A549 (cell line): ENCODE results near the gene UAP1. TPM values are rescaled to one million over a fixed set of nuclear protein-coding genes. Genes with fewer than 3 reads are reported as not detected.
A peak's percentile ranks its signal among the peaks of the same experiment; 100 is the strongest.

Experiments
- ATAC-seq, 2 experiments: fragments of 200-7000 bp in 1 of 2; fragments of >200 bp in 1 of 2; cut with Nextera tagmentation in 1 of 2; cut with Tn5 transposase in 1 of 2; 3 replicates each; pipeline versions ENCODE4 v1.8.0 to v1.9.1; 2018 to 2020; ENCODE audit warnings: mild to moderate bottlenecking in 1 of 2, moderate library complexity in 1 of 2
- CTCF ChIA-PET: fragments of 300-600 bp; sonication (Branson Sonifier 250); formaldehyde crosslinking; extraction: SDS; loops from one replicate; lab custom pipeline; 2021; ENCODE audit warnings: antibody characterized with exemption, inconsistent platforms; lab: Yijun Ruan, JAX
- POLR2A ChIA-PET: fragments of 350-600 bp; formaldehyde crosslinking; extraction: SDS; loops from one replicate; lab custom pipeline; 2021; ENCODE audit warnings: antibody characterized with exemption, inconsistent platforms; lab: Yijun Ruan, JAX
- DNase-seq, 2 experiments: peaks; one replicate each; pipeline versions ENCODE4 v3.0.0 to v3.0.0-alpha.2; 2011 to 2016; ENCODE audit warnings: low read depth in 1 of 2, low spot score in 1 of 2
- FAIRE-seq: peaks from 2 replicates; lab custom pipeline; 2011; peaks lifted over from hg19 to GRCh38; lab: Jason Lieb, UNC
- H3K27ac ChIP-seq, 2 experiments: fragments of >200 bp; sonication (Bioruptor Twin); formaldehyde crosslinking; 3 replicates each; pipeline ENCODE4 v1.5.1; 2016 to 2017
- H3K4me1 ChIP-seq: fragments of >200 bp; sonication (Bioruptor Twin); formaldehyde crosslinking; 3 replicates; pipeline ENCODE4 v1.6.1; 2016
- H3K4me2 ChIP-seq: fragments of >200 bp; sonication (Bioruptor Twin); formaldehyde crosslinking; 3 replicates; pipeline ENCODE4 v1.6.1; 2016
- H3K4me3 ChIP-seq: fragments of >200 bp; sonication (Bioruptor Twin); formaldehyde crosslinking; 3 replicates; pipeline ENCODE4 v1.5.1; 2016
- H3K9me3 ChIP-seq: fragments of >200 bp; sonication (Bioruptor Twin); formaldehyde crosslinking; 3 replicates; pipeline ENCODE4 v1.6.1; 2016
- BCL3 ChIP-seq: fragments of >200 bp; sonication (Bioruptor Twin); formaldehyde crosslinking; IDR thresholded peaks from 3 replicates; pipeline ENCODE4 v1.6.1; 2016
- BHLHE40 ChIP-seq: IDR thresholded peaks from 2 replicates; pipeline ENCODE4 v1.6.1; 2012; ENCODE audit warnings: low read depth, low read length, inconsistent platforms
- CBX2 ChIP-seq: fragments of 200-600 bp; sonication (generic); IDR thresholded peaks from 2 replicates; pipeline ENCODE4 v1.6.1; 2016; ENCODE audit warnings: low read depth, mild to moderate bottlenecking, borderline replicate concordance
- CHD4 ChIP-seq: fragments of 200-600 bp; sonication (generic); IDR thresholded peaks from 2 replicates; pipeline ENCODE4 v1.6.1; 2016; ENCODE audit warnings: antibody characterized with exemption, mild to moderate bottlenecking, borderline replicate concordance
- EHF ChIP-seq: fragments of 250-450 bp; sonication (Bioruptor Pico); IDR thresholded peaks from 2 replicates; pipeline ENCODE4 v1.5.0; 2020; ENCODE audit warnings: mild to moderate bottlenecking
- EHMT2 ChIP-seq: fragments of 200-600 bp; sonication (generic); IDR thresholded peaks from 2 replicates; pipeline ENCODE4 v1.6.1; 2016; ENCODE audit warnings: antibody characterized with exemption, low read depth, mild to moderate bottlenecking, moderate library complexity
- GATA3 ChIP-seq: IDR thresholded peaks from 2 replicates; pipeline ENCODE4 v1.6.1; 2012; ENCODE audit warnings: borderline replicate concordance
- JUN ChIP-seq, 2 experiments: fragments of >200 bp; sonication (Bioruptor Twin); formaldehyde crosslinking; IDR thresholded peaks; 2 replicates in 1 of 2; 3 replicates in 1 of 2; pipeline ENCODE4 v1.6.1; 2016 to 2017
- JUNB ChIP-seq: fragments of >200 bp; sonication (Bioruptor Twin); formaldehyde crosslinking; IDR thresholded peaks from 2 replicates; pipeline ENCODE4 v1.6.1; 2016
- MAFK ChIP-seq: fragments of 450-650 bp; IDR thresholded peaks from 2 replicates; pipeline ENCODE4 v1.6.1; 2014; ENCODE audit not compliant: partially characterized antibody
- MAX ChIP-seq: IDR thresholded peaks from 2 replicates; pipeline ENCODE4 v1.6.1; 2012
- MYC ChIP-seq: IDR thresholded peaks from 2 replicates; pipeline ENCODE4 v1.6.1; 2012; ENCODE audit warnings: mild to moderate bottlenecking, inconsistent platforms, low read length, improper control_type of control experiment, borderline replicate concordance
- PHF8 ChIP-seq: fragments of 200-600 bp; sonication (generic); IDR thresholded peaks from 2 replicates; pipeline ENCODE4 v1.6.1; 2016; ENCODE audit warnings: low read depth, mild to moderate bottlenecking, antibody characterized with exemption, moderate library complexity, borderline replicate concordance
- POLR2A ChIP-seq: IDR thresholded peaks from 2 replicates; pipeline ENCODE4 v1.6.1; 2012; ENCODE audit warnings: mild to moderate bottlenecking, low read length
- RARB ChIP-seq: fragments of 250-450 bp; sonication (Bioruptor Pico); IDR thresholded peaks from 2 replicates; pipeline ENCODE4 v1.8.0; 2021; ENCODE audit warnings: mild to moderate bottlenecking, moderate library complexity
- RCOR1 ChIP-seq: fragments of 150-350 bp; IDR thresholded peaks from 2 replicates; pipeline ENCODE4 v1.6.1; 2014; ENCODE audit warnings: antibody characterized with exemption, low read length, low read depth
- RFX5 ChIP-seq: fragments of 450-650 bp; IDR thresholded peaks from 2 replicates; pipeline ENCODE4 v1.7.1; 2014; ENCODE audit warnings: antibody characterized with exemption, mild to moderate bottlenecking, moderate library complexity
- USF2 ChIP-seq: fragments of 450-650 bp; IDR thresholded peaks from 2 replicates; pipeline ENCODE4 v1.6.1; 2014; ENCODE audit warnings: antibody characterized with exemption
- ZFP36 ChIP-seq: fragments of 450-650 bp; IDR thresholded peaks from 2 replicates; pipeline ENCODE4 v1.6.1; 2014; ENCODE audit warnings: borderline replicate concordance; ENCODE audit not compliant: partially characterized antibody
- ZNF302 ChIP-seq: fragments of 250-450 bp; sonication (Bioruptor Pico); IDR thresholded peaks from 2 replicates; pipeline ENCODE4 v1.9.0; 2021; ENCODE audit warnings: inconsistent platforms, mild to moderate bottlenecking, moderate library complexity
- WGBS: methylation state at CpG from one replicate; pipeline ENCODE4 v1.1.6; 2017; ENCODE audit errors: missing lambda C conversion rate; 5-methylcytosine and 5-hydroxymethylcytosine counted together
- polyA minus RNA-seq: library from RNA; depleted of rRNA, polyadenylated mRNA; stranded (reverse); fragments of >200 nt; gene quantifications from 2 replicates; pipeline ENCODE4 v1.2.3, GENCODE V29; 2011; rRNA and poly(A)+ RNA removed
- polyA plus RNA-seq, 4 experiments: library from polyadenylated mRNA; depleted of rRNA in 3 of 4; stranded (reverse); fragments of >200 nt; fragmentation: RNase III in 1 of 4; extraction: RNeasy Plus Mini Kit Qiagen cat#74134 plus additional on column Dnase treatment in 1 of 4; gene quantifications; 2 replicates in 3 of 4; 3 replicates in 1 of 4; pipeline ENCODE4 v1.2.3, GENCODE V29; 2011 to 2017
- TF ChIP-seq, protein P1 (sequence below): IDR thresholded peaks from 2 replicates; pipeline ENCODE4 v1.6.1; 2012
- TF ChIP-seq, protein P2 (sequence below): fragments of 250-450 bp; sonication (Bioruptor Pico); IDR thresholded peaks from 2 replicates; pipeline ENCODE4 v1.5.0; 2020; ENCODE audit warnings: low read depth, mild to moderate bottlenecking, moderate library complexity
- TF ChIP-seq, protein P3 (sequence below): fragments of >200 bp; sonication (Bioruptor Twin); formaldehyde crosslinking; IDR thresholded peaks from 2 replicates; pipeline ENCODE4 v1.6.1; 2016

The UAP1 gene
- polyA plus RNA-seq (2011; rRNA removed) (22.8 and 25.3 TPM in 2 replicates), polyA plus RNA-seq (2017; fragmentation: RNase III; extraction: RNeasy Plus Mini Kit Qiagen cat#74134 plus additional on column Dnase treatment) (19.8 to 21.5 TPM (median 19.8 TPM) in 3 replicates), polyA minus RNA-seq (11.7 and 12.2 TPM in 2 replicates)
- polyA plus RNA-seq (2012; cell fraction: cytosol; rRNA removed) = 8.1 and 9.0 TPM in 2 replicates
- 3.0 and 5.4 TPM in 2 replicates for polyA plus RNA-seq (2012; cell fraction: nucleus; rRNA removed)

- Histone ChIP-seq H3K4me3 (peak within 1 kb of the TSS; percentile 64), H3K4me1 (peaks cover 6% of the 10 kb centered on the region; the same call in 2 of the 3 replicates), H3K4me2 (peak within 1 kb of the TSS; percentile 88), H3K9me3 (no peaks in the 10 kb centered on the region), H3K27ac (peak within 1 kb of the TSS; percentile 80 to 94)
- DNase-seq = peak in 1 of 2 experiments; percentile 11
- ChIA-PET POLR2A (interaction anchor here (0.7 to 1.0 kb wide), 2 partner anchors 10 to 26 kb away, joined by 3 read pairs; no protein-coding TSS in a partner anchor), CTCF (no interaction called here)
- no peak; the same call in 1 of the 2 replicates for TF ChIP-seq MYC
- TF ChIP-seq PHF8 = peak; percentile 94
- TF ChIP-seq POLR2A = peak; percentile 83
- TF ChIP-seq GATA3 = no peak
- no peak for TF ChIP-seq ZFP36
- TF ChIP-seq, protein P1, sequence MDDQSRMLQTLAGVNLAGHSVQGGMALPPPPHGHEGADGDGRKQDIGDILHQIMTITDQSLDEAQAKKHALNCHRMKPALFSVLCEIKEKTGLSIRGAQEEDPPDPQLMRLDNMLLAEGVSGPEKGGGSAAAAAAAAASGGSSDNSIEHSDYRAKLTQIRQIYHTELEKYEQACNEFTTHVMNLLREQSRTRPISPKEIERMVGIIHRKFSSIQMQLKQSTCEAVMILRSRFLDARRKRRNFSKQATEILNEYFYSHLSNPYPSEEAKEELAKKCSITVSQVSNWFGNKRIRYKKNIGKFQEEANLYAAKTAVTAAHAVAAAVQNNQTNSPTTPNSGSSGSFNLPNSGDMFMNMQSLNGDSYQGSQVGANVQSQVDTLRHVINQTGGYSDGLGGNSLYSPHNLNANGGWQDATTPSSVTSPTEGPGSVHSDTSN = no peak
- TF ChIP-seq BCL3 = peak; percentile 60; the same call in 2 of the 3 replicates
- TF ChIP-seq MAX = peak; percentile 54
- no peak for TF ChIP-seq RARB (CRISPR knock-in tag)
- peak in 1 of 2 experiments; percentile 42; a peak in 2 of 5 replicates for TF ChIP-seq JUN (IDR thresholded peaks at IDR 0.05)
- ATAC-seq = peak; percentile 65 to 70
- 3% methylated on average over 24 of the region's 69 CpGs for WGBS
- no peak for FAIRE-seq
Measured at GRCh38 chr1:162561616-162562469, at the start of gene UAP1. Gene UAP1 (plus strand): TSS chr1:162561722. CDS start chr1:162566069, 4,347 bp downstream.

- H3K4me1 ChIP-seq = no peaks in the 10 kb centered on the region
- FAIRE-seq (no peak), DNase-seq (no peak), ATAC-seq (no peak)
- TF ChIP-seq EHMT2 (no peak), MAFK (peak; percentile 72)
- H3K4me2 ChIP-seq = no peak overlapping the region
- POLR2A ChIA-PET = no interaction called here
- no peaks in the 10 kb centered on the region for H3K9me3 ChIP-seq
- H3K27ac ChIP-seq = no peak overlapping the region
- no peak overlapping the region for H3K4me3 ChIP-seq
- CTCF ChIA-PET = interaction anchor here (1.0 to 1.1 kb wide), 2 partner anchors 14 to 24 kb away, joined by 3 to 4 read pairs; no protein-coding TSS in a partner anchor
Measured at GRCh38 chr1:162527314-162527713, 34.2 kb upstream of the UAP1 start.

- Histone ChIP-seq H3K9me3 (no peaks in the 10 kb centered on the region), H3K4me3 (no peak overlapping the region), H3K4me2 (no peak overlapping the region), H3K4me1 (no peaks in the 10 kb centered on the region), H3K27ac (no peak overlapping the region)
- CTCF ChIA-PET = no interaction called here
- POLR2A ChIA-PET = no interaction called here
- ATAC-seq = no peak
- TF ChIP-seq, protein P1 = no peak
- TF ChIP-seq CHD4 = no peak
- TF ChIP-seq, protein P2, sequence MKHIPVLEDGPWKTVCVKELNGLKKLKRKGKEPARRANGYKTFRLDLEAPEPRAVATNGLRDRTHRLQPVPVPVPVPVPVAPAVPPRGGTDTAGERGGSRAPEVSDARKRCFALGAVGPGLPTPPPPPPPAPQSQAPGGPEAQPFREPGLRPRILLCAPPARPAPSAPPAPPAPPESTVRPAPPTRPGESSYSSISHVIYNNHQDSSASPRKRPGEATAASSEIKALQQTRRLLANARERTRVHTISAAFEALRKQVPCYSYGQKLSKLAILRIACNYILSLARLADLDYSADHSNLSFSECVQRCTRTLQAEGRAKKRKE = no peak
- TF ChIP-seq RCOR1 = no peak
- no peak for TF ChIP-seq BCL3
- TF ChIP-seq CBX2 = no peak
- TF ChIP-seq, protein P3, sequence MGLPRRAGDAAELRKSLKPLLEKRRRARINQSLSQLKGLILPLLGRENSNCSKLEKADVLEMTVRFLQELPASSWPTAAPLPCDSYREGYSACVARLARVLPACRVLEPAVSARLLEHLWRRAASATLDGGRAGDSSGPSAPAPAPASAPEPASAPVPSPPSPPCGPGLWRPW = no peak
- TF ChIP-seq EHF = no peak
- no peak for TF ChIP-seq BHLHE40
- TF ChIP-seq RFX5 = no peak
- no peak for TF ChIP-seq ZNF302
- no peak for TF ChIP-seq JUNB
- no peak for TF ChIP-seq USF2
- 92% methylated on average over 7 of the region's 7 CpGs for WGBS
- no peak for FAIRE-seq
- no peak for DNase-seq
Measured at GRCh38 chr1:162530307-162530987, 31.1 kb upstream of the UAP1 start.
